HL-60 (cell line): Measurements from ENCODE around the gene ARMH4.

Source experiments
- POLR2AphosphoS5 ChIP-seq: IDR thresholded peaks from 2 replicates; pipeline ENCODE4 v1.6.1; 2012; ENCODE audit warnings: low read depth
- TF ChIP-seq, protein P1 (sequence below): IDR thresholded peaks from one replicate; pipeline ENCODE4 v1.5.1; 2011; ENCODE audit warnings: low read length, control low read depth, inconsistent platforms; ENCODE audit not compliant: insufficient read depth
- TF ChIP-seq, protein P2 (sequence below): IDR thresholded peaks from 2 replicates; pipeline ENCODE4 v1.6.1; 2012; ENCODE audit warnings: low read depth; ENCODE audit not compliant: insufficient replicate concordance

DNA sequence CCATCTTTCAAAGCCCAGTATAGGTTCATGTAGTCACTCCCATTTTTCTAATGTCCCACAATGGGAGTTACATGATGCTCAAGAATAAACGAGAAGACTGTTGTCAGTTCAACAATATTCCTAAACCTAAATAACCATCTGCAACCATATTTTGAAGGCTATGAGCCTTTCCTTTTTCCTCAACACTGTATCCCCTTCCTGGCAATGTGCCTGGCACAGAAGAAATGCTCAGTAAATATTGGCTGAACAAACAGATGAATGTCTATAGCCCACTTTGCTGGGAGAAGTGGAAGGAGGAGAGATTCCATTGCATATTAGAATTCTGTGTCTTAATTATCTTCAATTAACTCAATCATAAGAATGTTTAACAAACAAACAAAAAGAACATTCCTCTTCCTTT, 6.1 kb downstream of the ARMH4 start:
- TF ChIP-seq, protein P1, sequence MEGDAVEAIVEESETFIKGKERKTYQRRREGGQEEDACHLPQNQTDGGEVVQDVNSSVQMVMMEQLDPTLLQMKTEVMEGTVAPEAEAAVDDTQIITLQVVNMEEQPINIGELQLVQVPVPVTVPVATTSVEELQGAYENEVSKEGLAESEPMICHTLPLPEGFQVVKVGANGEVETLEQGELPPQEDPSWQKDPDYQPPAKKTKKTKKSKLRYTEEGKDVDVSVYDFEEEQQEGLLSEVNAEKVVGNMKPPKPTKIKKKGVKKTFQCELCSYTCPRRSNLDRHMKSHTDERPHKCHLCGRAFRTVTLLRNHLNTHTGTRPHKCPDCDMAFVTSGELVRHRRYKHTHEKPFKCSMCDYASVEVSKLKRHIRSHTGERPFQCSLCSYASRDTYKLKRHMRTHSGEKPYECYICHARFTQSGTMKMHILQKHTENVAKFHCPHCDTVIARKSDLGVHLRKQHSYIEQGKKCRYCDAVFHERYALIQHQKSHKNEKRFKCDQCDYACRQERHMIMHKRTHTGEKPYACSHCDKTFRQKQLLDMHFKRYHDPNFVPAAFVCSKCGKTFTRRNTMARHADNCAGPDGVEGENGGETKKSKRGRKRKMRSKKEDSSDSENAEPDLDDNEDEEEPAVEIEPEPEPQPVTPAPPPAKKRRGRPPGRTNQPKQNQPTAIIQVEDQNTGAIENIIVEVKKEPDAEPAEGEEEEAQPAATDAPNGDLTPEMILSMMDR: no peak
- TF ChIP-seq, protein P2, sequence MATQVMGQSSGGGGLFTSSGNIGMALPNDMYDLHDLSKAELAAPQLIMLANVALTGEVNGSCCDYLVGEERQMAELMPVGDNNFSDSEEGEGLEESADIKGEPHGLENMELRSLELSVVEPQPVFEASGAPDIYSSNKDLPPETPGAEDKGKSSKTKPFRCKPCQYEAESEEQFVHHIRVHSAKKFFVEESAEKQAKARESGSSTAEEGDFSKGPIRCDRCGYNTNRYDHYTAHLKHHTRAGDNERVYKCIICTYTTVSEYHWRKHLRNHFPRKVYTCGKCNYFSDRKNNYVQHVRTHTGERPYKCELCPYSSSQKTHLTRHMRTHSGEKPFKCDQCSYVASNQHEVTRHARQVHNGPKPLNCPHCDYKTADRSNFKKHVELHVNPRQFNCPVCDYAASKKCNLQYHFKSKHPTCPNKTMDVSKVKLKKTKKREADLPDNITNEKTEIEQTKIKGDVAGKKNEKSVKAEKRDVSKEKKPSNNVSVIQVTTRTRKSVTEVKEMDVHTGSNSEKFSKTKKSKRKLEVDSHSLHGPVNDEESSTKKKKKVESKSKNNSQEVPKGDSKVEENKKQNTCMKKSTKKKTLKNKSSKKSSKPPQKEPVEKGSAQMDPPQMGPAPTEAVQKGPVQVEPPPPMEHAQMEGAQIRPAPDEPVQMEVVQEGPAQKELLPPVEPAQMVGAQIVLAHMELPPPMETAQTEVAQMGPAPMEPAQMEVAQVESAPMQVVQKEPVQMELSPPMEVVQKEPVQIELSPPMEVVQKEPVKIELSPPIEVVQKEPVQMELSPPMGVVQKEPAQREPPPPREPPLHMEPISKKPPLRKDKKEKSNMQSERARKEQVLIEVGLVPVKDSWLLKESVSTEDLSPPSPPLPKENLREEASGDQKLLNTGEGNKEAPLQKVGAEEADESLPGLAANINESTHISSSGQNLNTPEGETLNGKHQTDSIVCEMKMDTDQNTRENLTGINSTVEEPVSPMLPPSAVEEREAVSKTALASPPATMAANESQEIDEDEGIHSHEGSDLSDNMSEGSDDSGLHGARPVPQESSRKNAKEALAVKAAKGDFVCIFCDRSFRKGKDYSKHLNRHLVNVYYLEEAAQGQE: no peak
- TF ChIP-seq POLR2AphosphoS5: no peak
